GM23338 (cell line): ENCODE measurements around the gene KRTAP2-2.

Experiments
- CREB1 ChIP-seq: fragments of 250-450 bp; sonication (Bioruptor Pico); IDR thresholded peaks from 2 replicates; pipeline ENCODE4 v1.5.0; 2020; ENCODE audit warnings: low read depth, mild to moderate bottlenecking, moderate library complexity
- CTCF ChIP-seq, 2 experiments: fragments of 200-600 bp in 1 of 2; sonication (generic) in 1 of 2; conservative IDR thresholded peaks; 2 replicates each; pipeline versions ENCODE4 v1.5.1 to v1.6.1; 2016 to 2017; ENCODE audit warnings: antibody characterized with exemption in 2 of 2, low read depth in 2 of 2, mild to moderate bottlenecking in 2 of 2, moderate library complexity in 1 of 2
- ETS1 ChIP-seq: IDR thresholded peaks from 2 replicates; pipeline ENCODE4 v1.6.1; 2016; ENCODE audit warnings: antibody characterized with exemption
- EZH2 ChIP-seq: fragments of 200-600 bp; sonication (generic); IDR thresholded peaks from one replicate; pipeline ENCODE4 v1.8.0; 2017; ENCODE audit warnings: antibody characterized with exemption, mild to moderate bottlenecking, low read depth; ENCODE audit not compliant: unreplicated experiment
- EZH2phosphoT487 ChIP-seq: fragments of 200-600 bp; sonication (generic); IDR thresholded peaks from one replicate; pipeline ENCODE4 v1.8.1; 2018; ENCODE audit warnings: antibody characterized with exemption; ENCODE audit not compliant: unreplicated experiment
- JUNB ChIP-seq: IDR thresholded peaks from one replicate; pipeline ENCODE4 v1.6.1; 2016; ENCODE audit warnings: antibody characterized with exemption; ENCODE audit not compliant: unreplicated experiment
- NANOG ChIP-seq: IDR thresholded peaks from 2 replicates; pipeline ENCODE4 v1.6.1; 2016; ENCODE audit warnings: antibody characterized with exemption, borderline replicate concordance
- POLR2AphosphoS5 ChIP-seq: IDR thresholded peaks from 2 replicates; pipeline ENCODE4 v1.6.1; 2016; ENCODE audit warnings: antibody characterized with exemption, low read depth
- REST ChIP-seq: IDR thresholded peaks from one replicate; pipeline ENCODE4 v1.6.1; 2018; ENCODE audit warnings: antibody characterized with exemption; ENCODE audit not compliant: unreplicated experiment
- STAT1 ChIP-seq: IDR thresholded peaks from one replicate; pipeline ENCODE4 v1.6.1; 2016; ENCODE audit warnings: antibody characterized with exemption; ENCODE audit not compliant: unreplicated experiment

- no peak for TF ChIP-seq EZH2phosphoT487
- TF ChIP-seq CTCF (conservative IDR thresholded peaks at IDR 0.05; ENCODE audit: low read depth in 2 of 2), result no peak
- no peak for TF ChIP-seq EZH2
- TF ChIP-seq REST, result no peak
- TF ChIP-seq JUNB, result no peak
- no peak for TF ChIP-seq CREB1 (CRISPR knock-in tag)
- no peak for TF ChIP-seq POLR2AphosphoS5
- TF ChIP-seq NANOG, result no peak
- TF ChIP-seq ETS1, result no peak
- TF ChIP-seq STAT1, result no peak
These were observed 16.8 kb upstream of the KRTAP2-2 start for GRCh38 chr17:41071606-41072360.
